Thyroid gland (tissue), 4 donors: ENCODE measurements around the gene SLC25A13.

ENCODE experiments used
- CTCF ChIP-seq, 6 experiments: fragments of 200-600 bp in 3 of 6; fragments of 450-650 bp in 3 of 6; sonication (generic) in 3 of 6; IDR thresholded peaks; one replicate each; pipeline ENCODE4 v1.5.1; 2016 to 2019; ENCODE audit warnings: antibody characterized with exemption in 6 of 6, mild to moderate bottlenecking in 2 of 6, inconsistent platforms in 1 of 6, moderate library complexity in 1 of 6
- POLR2A ChIP-seq, 2 donors: fragments of 450-650 bp; IDR thresholded peaks; one replicate each; pipeline ENCODE4 v1.6.1; 2017; ENCODE audit warnings: antibody characterized with exemption in 2 of 2, mild to moderate bottlenecking in 2 of 2, moderate library complexity in 1 of 2

- TF ChIP-seq CTCF (IDR thresholded peaks at IDR 0.05) (no peak), POLR2A (IDR thresholded peaks at IDR 0.05) (no peak)
These were observed 143.3 kb downstream of the SLC25A13 start for GRCh38 chr7:96178581-96178980.
